ENCODE measurements around the gene MVK.

MVK gene

GRCh38 chr12:109611223-109611622, 37.6 kb downstream of the MVK start:
- DNase-seq: no peak

DNA sequence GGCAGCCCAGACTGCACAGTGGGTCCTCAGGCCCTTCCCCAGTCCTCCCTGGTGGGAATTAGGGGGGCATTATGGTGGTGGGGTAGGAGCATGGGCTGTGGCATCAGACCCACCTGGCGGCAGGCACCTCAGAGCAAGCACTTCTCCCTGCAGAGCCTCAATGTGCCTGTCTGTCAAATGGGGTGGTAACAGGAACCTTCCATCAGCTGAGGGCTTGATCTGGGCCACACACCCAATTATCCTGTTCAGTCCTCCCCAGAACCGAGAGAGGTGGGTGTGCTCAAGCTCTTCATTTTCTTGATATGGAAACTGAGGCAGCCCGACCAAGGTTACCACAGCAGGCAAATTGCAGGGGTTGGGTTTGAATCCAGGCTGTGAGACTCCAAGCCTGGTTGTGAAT, 38.4 kb downstream of the MVK start:
- DNase-seq: no peak

GRCh38 chr12:109612975-109613502, 39.4 kb downstream of the MVK start:
- DNase-seq: no peak

DNA sequence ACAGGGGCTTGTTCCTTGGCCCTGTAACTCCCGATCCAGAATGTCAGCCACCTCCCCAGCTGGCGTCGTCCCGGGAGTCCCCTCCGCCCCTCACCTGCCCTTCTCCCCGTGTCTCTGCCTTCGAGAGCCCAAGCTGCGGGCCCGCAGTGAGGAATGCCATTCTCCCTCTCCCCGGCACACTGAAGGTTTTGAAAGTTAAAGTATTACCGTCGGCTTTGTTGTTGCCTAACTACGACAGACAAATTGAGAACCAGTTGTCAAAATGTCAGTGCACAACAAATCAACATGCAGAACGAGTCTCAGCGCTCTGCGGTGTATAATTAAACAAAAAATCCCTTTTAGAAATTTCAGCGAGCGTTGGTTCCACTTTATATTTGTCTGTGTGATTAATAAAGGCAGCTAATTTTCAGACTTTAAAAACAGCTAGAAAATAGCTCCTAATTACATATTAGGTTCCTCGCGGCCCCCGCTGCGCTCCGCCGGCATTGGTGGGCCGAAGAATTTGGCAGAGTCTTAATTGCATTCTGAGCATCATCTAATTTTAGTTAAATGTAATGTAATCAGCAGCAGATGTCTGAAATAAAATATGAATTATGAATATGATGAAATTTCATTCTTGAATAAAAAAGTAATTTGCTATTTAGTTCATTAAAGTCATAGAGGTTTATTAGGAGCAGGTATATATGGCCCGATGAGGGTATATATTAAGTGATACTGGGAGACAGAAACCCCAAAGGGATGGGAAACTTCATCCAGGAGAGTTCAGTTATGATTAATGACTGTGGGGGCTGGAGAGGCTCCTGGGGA, 40.3 kb downstream of the MVK start:
- DNase-seq: no peak

DNA sequence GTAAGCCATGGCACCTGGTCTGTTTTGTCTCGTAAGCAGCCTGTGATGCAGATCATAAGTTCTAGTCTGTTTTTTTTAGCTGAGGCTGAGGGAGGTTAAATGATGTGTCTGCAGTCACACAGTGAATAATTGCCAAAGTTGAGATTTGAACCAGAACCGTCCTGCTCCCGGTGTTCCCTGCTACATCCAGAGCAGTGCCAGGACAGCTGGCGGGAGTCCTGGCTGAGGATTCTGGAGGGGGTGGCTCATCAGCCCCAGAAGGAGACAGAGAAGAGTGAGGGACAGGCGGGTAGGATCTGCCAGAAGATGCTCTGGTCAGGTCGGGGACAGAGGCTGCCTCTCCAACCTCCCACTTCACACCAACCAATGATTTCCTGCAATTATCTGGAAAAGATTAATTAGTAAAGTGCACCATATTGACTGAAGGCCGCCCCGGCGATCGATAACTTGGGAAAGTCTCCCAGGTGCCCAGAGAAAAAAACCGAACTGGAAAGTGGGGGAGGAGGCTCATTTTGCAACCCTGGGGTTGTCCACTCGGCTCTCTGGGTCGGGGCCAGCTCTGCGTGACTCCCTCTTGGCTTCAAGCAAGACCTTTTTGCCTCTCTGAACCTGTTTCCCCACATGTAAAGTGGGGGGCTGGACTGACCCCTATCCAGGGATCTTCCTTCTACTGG, 42.1 kb downstream of the MVK start:
- no peak for DNase-seq

DNA sequence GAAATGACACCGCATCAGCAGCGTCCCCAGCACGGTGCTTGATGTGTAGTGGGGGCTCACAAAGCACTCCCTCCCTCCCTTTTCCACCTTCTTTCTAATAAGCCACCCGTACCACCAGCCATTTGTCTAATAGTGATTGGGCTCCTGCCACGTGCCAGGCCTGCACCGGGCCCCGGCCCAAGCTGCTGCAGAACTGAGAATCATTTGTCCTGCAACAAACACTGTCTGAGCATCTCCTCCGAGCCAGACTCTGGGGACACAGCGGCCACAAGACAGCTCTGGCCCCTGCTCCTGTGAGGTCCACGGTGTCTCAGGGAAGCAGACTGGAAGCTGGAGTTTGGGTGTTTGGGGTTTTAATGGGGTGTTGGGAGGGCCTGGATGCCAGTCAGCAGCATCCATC, 43.9 kb downstream of the MVK start:
- no peak for DNase-seq

GRCh38 chr12:109618082-109618481, 44.5 kb downstream of the MVK start:
- DNase-seq: no peak

- no peak for DNase-seq
Observed at GRCh38 chr12:109619002-109619604, 45.5 kb downstream of the MVK start.

- no peak for DNase-seq
Observed at GRCh38 chr12:109621211-109621694, 47.7 kb downstream of the MVK start.

DNA sequence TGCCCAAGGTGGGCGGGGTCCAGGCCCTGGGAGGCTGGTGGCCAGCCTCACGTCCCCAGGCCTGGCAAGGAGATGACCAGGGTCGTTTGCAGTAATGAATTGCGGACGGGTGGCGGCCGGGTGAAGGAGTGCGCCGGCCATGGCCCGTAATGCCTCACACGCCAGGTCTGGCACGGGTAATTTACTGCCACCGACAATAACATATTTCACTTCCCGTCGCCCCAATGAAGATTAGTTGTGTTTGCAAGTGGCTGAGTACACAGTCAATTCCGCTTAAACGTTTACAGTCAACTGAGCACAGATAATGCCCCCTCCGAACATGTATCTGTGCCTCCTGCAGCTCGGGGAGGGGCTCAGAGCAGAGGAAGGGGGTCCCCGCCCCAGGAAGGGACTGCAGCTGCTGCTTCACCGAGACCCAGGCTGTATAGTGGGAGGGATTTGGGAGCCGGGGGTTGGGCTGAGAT, 48.3 kb downstream of the MVK start:
- no peak for DNase-seq

- DNase-seq: no peak
Observed at GRCh38 chr12:109624467-109624866, 50.9 kb downstream of the MVK start.

- no peak for DNase-seq
Observed at GRCh38 chr12:109625131-109625559, 51.6 kb downstream of the MVK start.

DNA sequence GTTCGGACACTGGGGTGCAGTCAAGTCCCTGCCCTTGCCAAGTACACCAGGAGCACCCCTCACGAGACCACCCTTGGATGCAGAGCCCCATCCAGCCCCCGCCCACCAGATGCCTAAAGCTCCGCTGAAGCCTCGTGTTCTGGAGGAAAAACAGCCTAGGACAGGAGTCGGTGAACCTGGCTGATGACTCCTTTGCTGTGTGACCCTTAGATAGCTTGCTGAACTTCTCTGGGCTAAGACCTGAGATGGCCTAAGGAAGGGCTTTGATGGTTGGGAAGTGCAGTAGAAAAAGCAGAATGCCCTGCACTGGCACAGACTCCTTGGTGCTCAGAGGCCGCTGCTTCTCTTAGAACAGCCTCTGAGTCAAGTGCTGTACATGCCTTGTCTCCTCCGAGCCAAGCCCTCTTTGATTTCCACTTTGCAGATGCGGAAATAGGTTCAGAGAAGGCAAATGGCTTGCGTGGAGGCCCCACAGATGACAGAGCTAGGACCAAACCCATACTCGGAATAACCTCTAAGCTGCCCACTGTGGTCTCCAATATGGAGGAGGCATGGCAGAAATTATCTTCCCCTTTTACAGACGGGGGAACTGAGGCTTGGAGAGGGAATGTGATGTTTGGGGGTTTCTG, 52.3 kb downstream of the MVK start:
- DNase-seq: no peak

DNA sequence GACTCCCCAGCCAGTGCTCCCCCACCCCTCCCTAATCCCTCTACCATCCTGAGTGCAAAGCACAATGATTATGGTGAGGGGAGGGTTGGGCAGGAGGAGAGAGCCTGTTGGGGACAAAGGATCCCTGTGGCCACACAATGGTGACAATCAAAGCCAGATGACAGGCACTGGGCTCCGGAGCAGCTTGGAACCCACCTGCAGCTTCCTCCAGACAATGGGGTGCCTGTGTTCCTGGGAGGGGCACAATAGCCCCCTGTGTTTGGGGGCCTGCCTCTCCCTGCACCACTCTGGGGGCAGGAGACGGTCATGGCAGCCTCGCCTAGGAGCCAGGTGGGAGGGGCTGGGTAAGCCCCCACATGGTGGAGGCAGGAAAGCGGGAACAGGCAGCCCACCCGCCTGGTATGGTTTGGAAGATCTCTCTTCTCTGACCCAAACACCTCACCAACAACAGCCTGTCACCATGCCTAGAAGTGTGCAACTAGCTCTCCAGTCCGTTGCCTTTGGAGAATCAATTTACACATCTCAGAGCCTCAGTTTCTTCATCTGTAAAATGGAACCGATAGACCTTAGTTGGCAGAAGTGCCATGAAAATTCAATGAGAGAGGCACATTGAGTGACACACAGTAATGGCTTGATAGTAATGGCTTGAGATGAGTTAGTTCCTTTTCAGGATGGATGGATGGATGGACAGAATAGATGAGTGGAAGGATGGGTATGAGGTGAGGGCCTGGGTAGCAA, 53.0 kb downstream of the MVK start:
- DNase-seq: no peak

DNA sequence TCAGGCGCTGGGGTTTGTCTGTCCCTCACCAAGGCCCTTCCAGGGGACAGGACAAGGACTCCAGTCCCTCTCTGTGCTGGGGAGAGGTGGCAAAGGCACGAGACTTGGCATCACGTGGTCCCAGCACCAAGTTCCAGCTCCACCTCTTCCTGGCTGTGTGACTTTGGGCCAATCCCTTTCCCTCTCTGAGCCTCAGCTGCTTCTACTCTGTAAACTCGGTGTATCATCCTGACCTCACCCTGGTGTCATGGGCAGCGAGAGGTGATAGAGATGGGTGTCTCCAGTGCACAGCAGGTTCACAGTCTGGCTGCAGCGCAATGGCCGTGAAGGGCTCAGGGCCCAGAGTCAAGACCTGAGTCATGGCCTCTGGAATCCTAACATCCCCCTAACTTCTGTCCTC, 54.0 kb downstream of the MVK start:
- DNase-seq: no peak

DNA sequence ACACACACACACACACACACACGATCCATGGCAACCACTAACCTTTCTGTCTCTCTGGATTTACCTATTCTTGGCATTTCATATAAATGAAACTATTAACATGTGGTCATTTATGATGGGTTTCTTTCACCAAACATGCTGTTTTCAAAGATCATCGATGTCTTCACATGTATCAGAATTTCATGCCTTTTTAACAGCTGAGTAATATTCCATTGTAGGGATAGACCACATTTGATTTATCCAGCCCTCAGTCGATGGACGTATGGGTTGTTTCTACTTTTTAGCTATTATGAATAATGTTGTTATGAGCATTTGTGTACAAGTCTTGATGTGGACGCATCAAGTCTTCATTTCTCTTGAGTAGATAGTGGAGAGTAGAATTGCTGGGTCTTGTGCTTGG, 56.5 kb downstream of the MVK start:
- DNase-seq: no peak

GRCh38 chr12:109630815-109631214, 57.2 kb downstream of the MVK start:
- no peak for DNase-seq

DNA sequence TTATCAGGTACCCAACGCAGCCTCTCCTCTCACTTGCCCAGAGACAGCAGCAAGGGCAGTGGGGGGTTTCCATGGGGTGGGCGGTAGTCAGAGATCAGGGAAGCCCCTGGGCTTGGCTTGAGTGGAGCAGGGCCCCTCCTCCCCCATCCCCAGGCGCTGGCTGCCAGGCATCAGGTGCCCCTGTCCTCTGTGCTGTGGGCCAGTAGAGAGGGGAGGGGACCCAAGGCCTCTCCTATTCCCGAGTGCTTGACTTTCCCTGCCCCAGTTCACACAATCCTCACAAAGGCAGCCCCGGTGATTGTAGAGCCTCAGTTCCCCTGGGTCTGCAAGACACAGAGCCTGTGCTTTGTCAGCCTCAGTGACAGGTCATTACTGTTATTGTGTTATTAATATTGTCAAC, 57.7 kb downstream of the MVK start:
- DNase-seq: no peak

- no peak for DNase-seq
Observed at GRCh38 chr12:109631751-109632150, 58.2 kb downstream of the MVK start.

DNA sequence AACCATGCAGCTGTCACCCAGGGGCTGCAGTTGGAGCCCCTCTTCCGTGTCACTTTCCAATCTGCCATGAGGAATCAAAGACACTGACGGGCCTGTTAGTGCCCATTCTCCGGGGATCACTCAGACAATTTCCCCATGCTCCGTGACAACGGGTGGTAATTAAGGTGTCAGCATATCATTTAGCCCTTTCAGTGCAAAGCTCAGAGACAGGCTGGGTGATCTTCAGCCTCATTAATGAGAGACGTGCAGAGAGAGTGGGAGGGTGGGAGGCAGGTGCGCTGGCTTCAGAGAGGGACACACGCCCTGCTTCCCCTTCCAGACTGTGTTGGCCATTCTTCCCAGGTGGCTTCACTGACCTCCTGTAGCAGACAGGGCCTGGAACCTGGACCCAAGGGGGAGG, 58.7 kb downstream of the MVK start:
- no peak for DNase-seq

- no peak for DNase-seq
Observed at GRCh38 chr12:109635717-109636116, 62.1 kb downstream of the MVK start.

DNA sequence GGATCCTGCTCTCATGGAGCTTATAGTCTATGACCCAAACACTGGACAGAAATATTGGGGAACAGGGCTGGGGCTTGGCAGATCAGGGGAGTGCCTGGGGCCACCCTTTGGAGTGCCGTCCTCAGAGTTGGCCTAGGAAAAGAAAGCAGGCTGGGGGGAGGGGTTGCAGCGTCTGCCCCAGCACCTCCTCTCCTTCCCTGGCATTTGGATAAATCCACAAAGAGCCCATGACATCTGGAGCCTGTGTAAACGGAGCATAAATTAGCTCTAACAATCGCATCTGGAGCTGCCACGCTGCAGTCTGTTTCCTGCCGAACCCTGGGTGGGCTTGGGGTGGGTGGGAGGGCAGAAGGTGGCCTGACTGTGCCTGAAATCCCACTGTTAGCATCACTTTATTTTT, 63.8 kb downstream of the MVK start:
- DNase-seq: no peak

All from activated T-cell treated with anti-CD3 and anti-CD28 coated beads, Interleukin-2, amount 50 U/mL, for 1 hour (primary cell).